Measurements from ENCODE around the gene BCL2A1. TPM values are rescaled to one million over a fixed set of nuclear protein-coding genes. Genes with fewer than 3 reads are reported as not detected.

BCL2A1 gene
- total and polyA plus RNA-seq, 2 of the 4 experiments (the other 2 are of a cell fraction) = 2.3 to 4.5 TPM

- DNase-seq = no peak
- H3K4me3 ChIP-seq (ENCODE audit: insufficient read depth, low read depth, low read length) = no peak overlapping the region
- no peak overlapping the region for H4K8ac ChIP-seq (ENCODE audit: low read depth in 2 of 2, low read length in 2 of 2)
- 89% methylated on average over 1 of the region's 8 CpGs; no CpG with 5 or more reads in 1 of the 2 experiments for WGBS, 2 experiments (ENCODE audit: extremely low coverage in 2 of 2, insufficient read length in 1 of 2)
- ChIA-PET CTCF (no interaction called here), POLR2A (ENCODE audit: unreplicated experiment) (no interaction called here)
- no peak overlapping the region for H3K4me2 ChIP-seq (ENCODE audit: low read depth, low read length)
- H2AFZ ChIP-seq (replicated peaks; ENCODE audit: low read length, poor library complexity) = no peak overlapping the region
- intact Hi-C loops (cut with micrococcal nuclease) = no loop called here
- in situ Hi-C loops (cut with MboI; ENCODE audit: low sequenced_read_pairs) = no loop called here
- no peak overlapping the region for H3K14ac ChIP-seq (replicated peaks; ENCODE audit: low read depth, low read length)
- H3K79me1 ChIP-seq (ENCODE audit: low read depth in 1 of 2, low read length in 2 of 2) = no peaks in the 10 kb centered on the region
- H2BK5ac ChIP-seq (ENCODE audit: low read depth, low read length, poor library complexity, severe bottlenecking) = no peak overlapping the region
- dilution Hi-C loops (cut with HindIII; ENCODE audit: low sequenced_read_pairs, unreplicated experiment) = no loop called here
- no peak overlapping the region for H3K9ac ChIP-seq (ENCODE audit: low read depth, low read length)
- no peak for ATAC-seq (ENCODE audit: low read depth)
- no peak overlapping the region for H3K23ac ChIP-seq (ENCODE audit: low read depth, low read length)
- H3K56ac ChIP-seq (ENCODE audit: extremely low read depth, insufficient read depth, low read length) = no peak overlapping the region
- H3K4me1 ChIP-seq (ENCODE audit: control insufficient read depth, insufficient read depth, low read length) = peaks cover 7% of the 10 kb centered on the region
- H2BK120ac ChIP-seq (ENCODE audit: low read depth, low read length) = no peak overlapping the region
- peak overlapping the region; percentile 3 for H2AK9ac ChIP-seq (replicated peaks; ENCODE audit: low read depth, low read length, poor library complexity)
- no peaks in the 10 kb centered on the region for H3K9me1 ChIP-seq (ENCODE audit: insufficient read depth, low read length)
- H4K20me1 ChIP-seq (ENCODE audit: insufficient read depth, low read length) = no peaks in the 10 kb centered on the region
- no peak overlapping the region for H4K5ac ChIP-seq (ENCODE audit: low read depth, low read length)
- no peak overlapping the region for H3K4ac ChIP-seq (ENCODE audit: low read depth, low read length)
- H3K27ac ChIP-seq (ENCODE audit: insufficient read depth, low read length) = no peak overlapping the region
- H2BK20ac ChIP-seq (ENCODE audit: low read depth, low read length) = no peak overlapping the region
- TF ChIP-seq MAFK (IDR thresholded peaks at IDR 0.05; ENCODE audit: low read depth, low read length) (no peak), CHD1 (IDR thresholded peaks at IDR 0.05; ENCODE audit: low read depth, low read length) (no peak), ELK1 (IDR thresholded peaks at IDR 0.05; ENCODE audit: borderline replicate concordance, low read depth, low read length) (no peak), SMC3 (IDR thresholded peaks at IDR 0.05; ENCODE audit: low read depth, low read length) (no peak), MXI1 (IDR thresholded peaks at IDR 0.05; ENCODE audit: borderline replicate concordance, low read depth, low read length) (no peak), RFX5 (IDR thresholded peaks at IDR 0.05; ENCODE audit: low read depth, low read length) (no peak), RCOR1 (IDR thresholded peaks at IDR 0.05; ENCODE audit: insufficient replicate concordance, low read length) (no peak), BHLHE40 (IDR thresholded peaks at IDR 0.05; ENCODE audit: low read depth, low read length) (no peak), FOS (IDR thresholded peaks at IDR 0.05; ENCODE audit: low read depth, low read length) (no peak), NFE2L2 (IDR thresholded peaks at IDR 0.05; ENCODE audit: low read depth, low read length) (no peak), RAD21 (IDR thresholded peaks at IDR 0.05; ENCODE audit: low read length) (no peak), MAZ (IDR thresholded peaks at IDR 0.05; ENCODE audit: borderline replicate concordance, low read depth, low read length) (no peak), CEBPB (IDR thresholded peaks at IDR 0.05; ENCODE audit: low read depth, low read length) (no peak), POLR2A (IDR thresholded peaks at IDR 0.05; ENCODE audit: low read depth, low read length) (no peak)
- TF ChIP-seq, protein P1, sequence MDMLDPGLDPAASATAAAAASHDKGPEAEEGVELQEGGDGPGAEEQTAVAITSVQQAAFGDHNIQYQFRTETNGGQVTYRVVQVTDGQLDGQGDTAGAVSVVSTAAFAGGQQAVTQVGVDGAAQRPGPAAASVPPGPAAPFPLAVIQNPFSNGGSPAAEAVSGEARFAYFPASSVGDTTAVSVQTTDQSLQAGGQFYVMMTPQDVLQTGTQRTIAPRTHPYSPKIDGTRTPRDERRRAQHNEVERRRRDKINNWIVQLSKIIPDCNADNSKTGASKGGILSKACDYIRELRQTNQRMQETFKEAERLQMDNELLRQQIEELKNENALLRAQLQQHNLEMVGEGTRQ (IDR thresholded peaks at IDR 0.05; ENCODE audit: low read depth, low read length) = no peak
- TF ChIP-seq, protein P2, sequence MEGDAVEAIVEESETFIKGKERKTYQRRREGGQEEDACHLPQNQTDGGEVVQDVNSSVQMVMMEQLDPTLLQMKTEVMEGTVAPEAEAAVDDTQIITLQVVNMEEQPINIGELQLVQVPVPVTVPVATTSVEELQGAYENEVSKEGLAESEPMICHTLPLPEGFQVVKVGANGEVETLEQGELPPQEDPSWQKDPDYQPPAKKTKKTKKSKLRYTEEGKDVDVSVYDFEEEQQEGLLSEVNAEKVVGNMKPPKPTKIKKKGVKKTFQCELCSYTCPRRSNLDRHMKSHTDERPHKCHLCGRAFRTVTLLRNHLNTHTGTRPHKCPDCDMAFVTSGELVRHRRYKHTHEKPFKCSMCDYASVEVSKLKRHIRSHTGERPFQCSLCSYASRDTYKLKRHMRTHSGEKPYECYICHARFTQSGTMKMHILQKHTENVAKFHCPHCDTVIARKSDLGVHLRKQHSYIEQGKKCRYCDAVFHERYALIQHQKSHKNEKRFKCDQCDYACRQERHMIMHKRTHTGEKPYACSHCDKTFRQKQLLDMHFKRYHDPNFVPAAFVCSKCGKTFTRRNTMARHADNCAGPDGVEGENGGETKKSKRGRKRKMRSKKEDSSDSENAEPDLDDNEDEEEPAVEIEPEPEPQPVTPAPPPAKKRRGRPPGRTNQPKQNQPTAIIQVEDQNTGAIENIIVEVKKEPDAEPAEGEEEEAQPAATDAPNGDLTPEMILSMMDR (conservative IDR thresholded peaks at IDR 0.05; ENCODE audit: low read depth, low read length) = no peak
- BruUV-seq (replicated peaks) = no TSS peak
- no peak overlapping the region for H3K18ac ChIP-seq (ENCODE audit: low read depth, low read length)
- no peak overlapping the region for H2BK15ac ChIP-seq (ENCODE audit: low read depth, low read length)
- no peaks in the 10 kb centered on the region for H3K9me3 ChIP-seq (ENCODE audit: control insufficient read depth, insufficient read depth, low read length)
- H3K27me3 ChIP-seq (ENCODE audit: control insufficient read depth, insufficient read depth, low read length) = no peaks in the 10 kb centered on the region
- H4K91ac ChIP-seq (ENCODE audit: insufficient read depth, low read depth, low read length) = no peak overlapping the region
- no peaks in the 10 kb centered on the region for H3K36me3 ChIP-seq (ENCODE audit: control insufficient read depth, insufficient read depth, low read length)
- 0 out of 2 replicates have a peak overlapping the region, but pooled peaks have one; percentile 3 for H2AK5ac ChIP-seq (ENCODE audit: low read depth, low read length)
These were observed 2.6 kb upstream of the BCL2A1 start for GRCh38 chr15:79973456-79974195.

Data from IMR-90 (cell line).